GM19099 (cell line): ENCODE data around the gene C6orf136.

Experiments
- POLR2A ChIP-seq: IDR thresholded peaks from 3 replicates; pipeline ENCODE4 v1.6.1; 2011; ENCODE audit warnings: low read depth; ENCODE audit not compliant: insufficient read length; ENCODE audit errors: extremely low read depth

C6orf136 gene

GRCh38 chr6:30676660-30677285, 29.8 kb downstream of the C6orf136 start:
- TF ChIP-seq POLR2A = no peak

GRCh38 chr6:30678964-30679726, 32.2 kb downstream of the C6orf136 start:
- TF ChIP-seq POLR2A = no peak

- no peak for TF ChIP-seq POLR2A
Observed at GRCh38 chr6:30679765-30680535, 33.0 kb downstream of the C6orf136 start.

- TF ChIP-seq POLR2A = no peak
Observed at GRCh38 chr6:30681766-30682142, 34.8 kb downstream of the C6orf136 start.

- peak; percentile 55 for TF ChIP-seq POLR2A
Observed at GRCh38 chr6:30682143-30683117, 35.5 kb downstream of the C6orf136 start.

- TF ChIP-seq POLR2A = no peak
Observed at GRCh38 chr6:30683183-30683979, 36.4 kb downstream of the C6orf136 start.

GRCh38 chr6:30683980-30684338, 37.0 kb downstream of the C6orf136 start:
- no peak for TF ChIP-seq POLR2A

- peak; percentile 31 for TF ChIP-seq POLR2A
Observed at GRCh38 chr6:30684386-30685156, 37.6 kb downstream of the C6orf136 start.

- TF ChIP-seq POLR2A = no peak
Observed at GRCh38 chr6:30685157-30686008, 38.5 kb downstream of the C6orf136 start.

- peak; percentile 67 for TF ChIP-seq POLR2A
Observed at GRCh38 chr6:30686009-30686907, 39.3 kb downstream of the C6orf136 start, which contains the start of gene PPP1R18. Gene PPP1R18, minus strand, starts transcription at chr6:30686645. Its CDS starts 627 bp downstream, at chr6:30686018.
